H1 (cell line): ENCODE measurements around the gene BRCA2. TPM values are rescaled to one million over a fixed set of nuclear protein-coding genes. Genes with fewer than 3 reads are reported as not detected.

Experiments
- CTCF ChIA-PET: fragments of 300-600 bp; sonication (Branson Sonifier 250); formaldehyde crosslinking; loops from one replicate; lab custom pipeline; 2021; ENCODE audit not compliant: partially characterized antibody; lab: Charles Lee
- POLR2A ChIA-PET: fragments of 300-600 bp; sonication (Branson Sonifier 250); formaldehyde crosslinking; loops from one replicate; lab custom pipeline; 2021; ENCODE audit warnings: inconsistent platforms; ENCODE audit not compliant: partially characterized antibody; lab: Charles Lee
- DNase-seq, 2 experiments: peaks; one replicate each; pipeline versions ENCODE4 v3.0.0 to v3.0.0-alpha.2; 2010 to 2022; ENCODE audit warnings: low spot score in 2 of 2, low read depth in 1 of 2, mixed read lengths in 1 of 2
- FAIRE-seq: peaks from 2 replicates; lab custom pipeline; 2011; peaks lifted over from hg19 to GRCh38; lab: Jason Lieb, UNC
- H2AFZ ChIP-seq: 2 replicates; pipeline ENCODE4 v1.8.1; 2012; ENCODE audit warnings: low read length, inconsistent platforms
- H2AK5ac ChIP-seq: 2 replicates; pipeline ENCODE4 v1.6.1; 2013; ENCODE audit warnings: low read depth, low read length
- H2BK120ac ChIP-seq: replicated peaks from 2 replicates; pipeline ENCODE3; 2013; ENCODE audit warnings: low read depth, low read length, inconsistent platforms
- H2BK12ac ChIP-seq: 2 replicates; pipeline ENCODE4 v1.6.1; 2013; ENCODE audit warnings: low read depth, low read length
- H2BK15ac ChIP-seq: 2 replicates; pipeline ENCODE4 v1.6.1; 2013; ENCODE audit warnings: low read length
- H2BK20ac ChIP-seq: 2 replicates; pipeline ENCODE4 v1.6.1; 2013; ENCODE audit warnings: low read length
- H2BK5ac ChIP-seq: 2 replicates; pipeline ENCODE4 v1.6.1; 2013; ENCODE audit warnings: low read depth, low read length
- H3K14ac ChIP-seq: 2 replicates; pipeline ENCODE4 v1.6.1; 2013; ENCODE audit warnings: inconsistent platforms; ENCODE audit not compliant: insufficient read length
- H3K18ac ChIP-seq: 2 replicates; pipeline ENCODE4 v1.6.1; 2013; ENCODE audit warnings: low read length; ENCODE audit errors: extremely low read depth
- H3K23ac ChIP-seq: 2 replicates; pipeline ENCODE4 v1.6.1; 2013; ENCODE audit warnings: inconsistent platforms; ENCODE audit not compliant: insufficient read length
- H3K23me2 ChIP-seq: 2 replicates; pipeline ENCODE4 v1.6.1; 2013; ENCODE audit warnings: low read depth, low read length
- H3K27ac ChIP-seq: 2 replicates; pipeline ENCODE4 v1.6.1; 2011; ENCODE audit warnings: low read depth, low read length, inconsistent platforms
- H3K27me3 ChIP-seq, 4 experiments: replicated peaks in 1 of 4; 1 replicate in 1 of 4; 2 replicates in 3 of 4; pipeline versions ENCODE4 v1.6.1 to v1.8.1; 2011 to 2013; ENCODE audit warnings: low read length in 3 of 4, mild to moderate bottlenecking in 3 of 4, inconsistent platforms in 2 of 4, mixed read lengths in 2 of 4, moderate library complexity in 1 of 4; ENCODE audit not compliant: control insufficient read depth in 3 of 4, insufficient read depth in 3 of 4; ENCODE audit errors: extremely low read depth in 1 of 4
- H3K36me3 ChIP-seq, 4 experiments: 2 replicates each; pipeline versions ENCODE4 v1.6.1 to v1.8.1; 2011 to 2013; ENCODE audit warnings: mild to moderate bottlenecking in 4 of 4, low read length in 3 of 4, moderate library complexity in 2 of 4, control low read depth in 1 of 4, inconsistent platforms in 1 of 4; ENCODE audit not compliant: insufficient read depth in 4 of 4, control insufficient read depth in 2 of 4
- H3K4ac ChIP-seq: replicated peaks from 2 replicates; pipeline ENCODE3; 2013; ENCODE audit warnings: low read length, low read depth, mixed read lengths, inconsistent platforms; ENCODE audit not compliant: insufficient read length
- H3K4me1 ChIP-seq, 4 experiments: replicated peaks in 1 of 4; 1 replicate in 1 of 4; 2 replicates in 3 of 4; pipeline versions ENCODE4 v1.6.1 to v1.8.1; 2011 to 2013; ENCODE audit warnings: low read length in 3 of 4, inconsistent platforms in 2 of 4, mixed read lengths in 1 of 4; ENCODE audit not compliant: insufficient read depth in 4 of 4, control insufficient read depth in 3 of 4
- H3K4me2 ChIP-seq, 2 experiments: 2 replicates each; pipeline versions ENCODE4 v1.6.1 to v1.8.1; 2011 to 2013; ENCODE audit warnings: low read depth in 2 of 2, low read length in 2 of 2, control low read depth in 1 of 2, inconsistent platforms in 1 of 2, mild to moderate bottlenecking in 1 of 2; ENCODE audit not compliant: insufficient read depth in 1 of 2
- H3K4me3 ChIP-seq, 4 experiments: fragments of 200-600, 300-600 bp in 1 of 4; sonication (generic), shearing (Covaris generic), sonication (Bioruptor Twin) in 1 of 4; 2 replicates each; pipeline versions ENCODE4 v1.5.1 to v1.8.1; 2011 to 2016; ENCODE audit warnings: low read length in 4 of 4, low read depth in 3 of 4, control low read depth in 2 of 4, inconsistent platforms in 2 of 4, mild to moderate bottlenecking in 2 of 4, mixed read lengths in 1 of 4, moderate library complexity in 1 of 4; ENCODE audit not compliant: insufficient read depth in 2 of 4; ENCODE audit errors: extremely low read depth in 1 of 4
- H3K56ac ChIP-seq: replicated peaks from 2 replicates; pipeline ENCODE3; 2013; ENCODE audit warnings: low read depth, mild to moderate bottlenecking, mixed read lengths, low read length, inconsistent platforms; ENCODE audit not compliant: insufficient read length
- H3K79me1 ChIP-seq: 2 replicates; pipeline ENCODE4 v1.6.1; 2013; ENCODE audit warnings: low read depth, low read length, control low read depth
- H3K79me2 ChIP-seq, 2 experiments: 2 replicates each; pipeline versions ENCODE4 v1.6.1 to v1.8.1; 2012 to 2013; ENCODE audit warnings: low read length in 2 of 2, mild to moderate bottlenecking in 2 of 2, inconsistent platforms in 1 of 2; ENCODE audit not compliant: insufficient read depth in 2 of 2, control insufficient read depth in 1 of 2
- H3K9ac ChIP-seq, 4 experiments: replicated peaks in 1 of 4; 1 replicate in 1 of 4; 2 replicates in 3 of 4; pipeline versions ENCODE4 v1.6.1 to v1.8.1; 2011 to 2013; ENCODE audit warnings: low read depth in 3 of 4, low read length in 3 of 4, control low read depth in 2 of 4, mild to moderate bottlenecking in 2 of 4, moderate library complexity in 2 of 4, inconsistent platforms in 1 of 4; ENCODE audit errors: extremely low read depth in 1 of 4
- H3K9me3 ChIP-seq, 2 experiments: 2 replicates each; pipeline versions ENCODE4 v1.6.1 to v1.8.1; 2012 to 2013; ENCODE audit warnings: mild to moderate bottlenecking in 2 of 2, moderate library complexity in 2 of 2, control low read depth in 1 of 2, inconsistent platforms in 1 of 2, low read depth in 1 of 2, low read length in 1 of 2, mixed read lengths in 1 of 2; ENCODE audit not compliant: insufficient read depth in 2 of 2
- H4K20me1 ChIP-seq, 2 experiments: replicated peaks in 1 of 2; 2 replicates each; pipeline versions ENCODE3 to v1.8.1; 2011 to 2013; ENCODE audit warnings: inconsistent platforms in 2 of 2, low read length in 2 of 2, mild to moderate bottlenecking in 1 of 2; ENCODE audit not compliant: insufficient read depth in 2 of 2, control insufficient read depth in 1 of 2
- H4K5ac ChIP-seq: 2 replicates; pipeline ENCODE4 v1.6.1; 2013; ENCODE audit warnings: low read length, low read depth, mixed read lengths, inconsistent platforms; ENCODE audit not compliant: insufficient read length
- H4K8ac ChIP-seq: 2 replicates; pipeline ENCODE4 v1.8.0; 2013; ENCODE audit warnings: mild to moderate bottlenecking, moderate library complexity, low read length, inconsistent platforms; ENCODE audit not compliant: insufficient read depth; ENCODE audit errors: extremely low read depth
- H4K91ac ChIP-seq: replicated peaks from 2 replicates; pipeline ENCODE3; 2013; ENCODE audit warnings: low read length, mixed read lengths, inconsistent platforms; ENCODE audit not compliant: insufficient read length
- WGBS, 2 experiments: shearing (Covaris generic) in 1 of 2; methylation state at CpG; one replicate each; pipeline versions ENCODE4 v1.1.6 to v1.1.7; 2013 to 2015; ENCODE audit warnings: low lambda C conversion rate in 2 of 2, mixed read lengths in 2 of 2, inconsistent platforms in 1 of 2, low coverage in 1 of 2, missing lambda C conversion rate in 1 of 2; ENCODE audit not compliant: insufficient replicate concordance in 2 of 2, insufficient coverage in 1 of 2, insufficient read length in 1 of 2; ENCODE audit errors: extremely low coverage in 1 of 2, missing lambda C conversion rate in 1 of 2; 5-methylcytosine and 5-hydroxymethylcytosine counted together
- polyA plus RNA-seq, 7 experiments: library from polyadenylated mRNA; depleted of rRNA in 3 of 7; stranded (reverse) in 5 of 7; unstranded in 2 of 7; fragments of >200 nt in 5 of 7; fragments of 200-250 nt in 2 of 7; gene quantifications; 1 replicate in 5 of 7; 2 replicates in 1 of 7; 4 replicates in 1 of 7; pipeline versions ENCODE4 v1.2.1 to v1.2.3, GENCODE V29; 2011 to 2013; ENCODE audit warnings: missing spikeins in 2 of 7, mixed read lengths in 2 of 7
- total RNA-seq: library from RNA; stranded (reverse); fragmentation: NEBNext Ultra II Directional; extraction: Animal tissue kit (Norgen Biotek cat#: 25700); gene quantifications from 2 replicates; pipeline ENCODE4 v1.2.1, GENCODE V29; 2021

BRCA2 gene
- total and polyA plus RNA-seq, 2 of the 8 experiments (the other 6 are each of a cell fraction or from before 2014, with no cell fraction given), result 4.2 to 24.9 TPM

DNA sequence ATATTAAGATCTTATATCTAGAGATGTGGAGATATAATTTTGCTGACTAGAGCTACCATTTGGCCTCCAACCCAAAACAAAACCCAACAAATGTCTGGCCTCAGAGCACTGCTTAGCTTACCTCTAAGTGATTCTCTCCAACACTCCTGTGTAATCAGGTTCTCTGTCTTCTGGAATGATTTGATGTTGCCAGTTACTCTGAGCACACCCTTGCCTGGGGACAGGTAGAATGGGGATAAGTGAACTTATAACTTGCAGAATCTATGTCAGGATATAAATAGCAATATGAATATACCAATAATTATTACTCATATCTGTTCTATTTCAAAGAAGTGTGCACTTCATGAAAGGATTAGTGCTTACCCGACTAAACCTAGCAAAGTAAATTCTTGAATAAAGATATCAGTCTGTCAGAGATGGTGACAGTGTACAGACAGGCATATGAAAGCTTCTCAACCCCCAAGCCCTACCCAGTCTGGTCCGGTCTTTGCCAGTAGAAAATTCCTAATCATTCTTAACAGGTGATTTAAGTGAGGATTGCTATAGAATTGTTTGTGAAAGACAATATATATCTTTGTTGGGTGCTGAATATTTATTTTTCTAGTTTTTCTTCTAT is 33.1 kb upstream of the BRCA2 start:
- DNase-seq, result no peak
- Histone ChIP-seq H3K27me3 (no peaks in the 10 kb centered on the region), H4K5ac (no peak overlapping the region), H3K14ac (no peak overlapping the region), H4K8ac (no peak overlapping the region), H2BK120ac (no peak overlapping the region), H2AK5ac (no peak overlapping the region), H2BK15ac (no peak overlapping the region), H3K23ac (no peak overlapping the region), H3K9me3 (no peaks in the 10 kb centered on the region), H3K56ac (no peak overlapping the region), H3K4me1 (no peaks in the 10 kb centered on the region), H2AFZ (no peak overlapping the region), H3K4me2 (no peak overlapping the region), H3K9ac (no peak overlapping the region), H3K23me2 (no peaks in the 10 kb centered on the region), H2BK5ac (no peak overlapping the region), H3K79me1 (no peaks in the 10 kb centered on the region), H3K27ac (no peak overlapping the region), H2BK20ac (no peak overlapping the region), H2BK12ac (no peak overlapping the region), H4K20me1 (no peaks in the 10 kb centered on the region), H3K4ac (no peak overlapping the region), H4K91ac (no peak overlapping the region), H3K4me3 (no peak overlapping the region), H3K36me3 (no peaks in the 10 kb centered on the region), H3K18ac (no peak overlapping the region), H3K79me2 (no peaks in the 10 kb centered on the region)
- WGBS, 2 experiments, result 94% methylated on average over 2 of the region's 2 CpGs; no CpG with 5 or more reads in 1 of the 2 experiments
- CTCF ChIA-PET, result interaction anchor here (0.6 to 4.1 kb wide), 4 partner anchors 12 to 36 kb away, joined by 3 to 20 read pairs (median 5); no protein-coding TSS in a partner anchor
- POLR2A ChIA-PET, result no interaction called here
- no peak for FAIRE-seq
